K562 (cell line): ENCODE results near the gene PFKFB2. TPM values are rescaled to one million over a fixed set of nuclear protein-coding genes. Genes with fewer than 3 reads are reported as not detected.

Experiments used
- ARID1B ChIP-seq: fragments of 450-650 bp; IDR thresholded peaks from 2 replicates; pipeline ENCODE4 v1.6.1; 2016; ENCODE audit warnings: antibody characterized with exemption, mild to moderate bottlenecking, inconsistent platforms
- CBX5 ChIP-seq: IDR thresholded peaks from 2 replicates; pipeline ENCODE4 v1.6.1; 2014; ENCODE audit warnings: low read depth, borderline replicate concordance
- CCNT2 ChIP-seq: IDR thresholded peaks from 2 replicates; pipeline ENCODE4 v1.6.1; 2011; ENCODE audit warnings: borderline replicate concordance, low read depth, mild to moderate bottlenecking, moderate library complexity, mixed read lengths, low read length; ENCODE audit not compliant: insufficient read length; ENCODE audit errors: extremely low read depth
- CEBPG ChIP-seq, 3 experiments: fragments of 200-800 bp in 1 of 3; sonication (Bioruptor generic) in 1 of 3; sonication (generic) in 1 of 3; formaldehyde crosslinking in 1 of 3; IDR thresholded peaks in 2 of 3; conservative IDR thresholded peaks in 1 of 3; 2 replicates each; pipeline versions ENCODE4 v1.6.1 to v1.8.0; 2016 to 2022; ENCODE audit warnings: missing compliant biosample characterization in 2 of 3, missing genetic modification characterization in 2 of 3, mild to moderate bottlenecking in 1 of 3, missing genetic modification reagents in 1 of 3
- FOXA3 ChIP-seq, 2 experiments: fragments of 450-650 bp in 1 of 2; sonication (generic) in 1 of 2; formaldehyde crosslinking; IDR thresholded peaks in 1 of 2; conservative IDR thresholded peaks in 1 of 2; 2 replicates each; pipeline versions ENCODE4 v1.4.0 to v1.8.0; 2020 to 2022; ENCODE audit warnings: mild to moderate bottlenecking in 2 of 2, missing genetic modification reagents in 1 of 2
- HDAC6 ChIP-seq: IDR thresholded peaks from 2 replicates; pipeline ENCODE4 v1.6.1; 2012; ENCODE audit warnings: low read depth, mild to moderate bottlenecking, control low read depth, inconsistent platforms, low read length, moderate library complexity
- LEF1 ChIP-seq: fragments of 450-650 bp; IDR thresholded peaks from 2 replicates; pipeline ENCODE4 v1.6.1; 2016; ENCODE audit warnings: mild to moderate bottlenecking
- PCBP2 ChIP-seq: fragments of 200-400 bp; formaldehyde crosslinking; IDR thresholded peaks from 2 replicates; pipeline ENCODE4 v1.6.1; 2018; ENCODE audit warnings: low read length, low read depth, mild to moderate bottlenecking, moderate library complexity; ENCODE audit not compliant: poor library complexity, severe bottlenecking
- PTBP1 ChIP-seq: fragments of 200-400 bp; formaldehyde crosslinking; IDR thresholded peaks from 2 replicates; pipeline ENCODE4 v1.6.1; 2017; ENCODE audit warnings: low read depth, low read length
- SLC30A9 ChIP-seq: fragments of 250-450 bp; sonication (Bioruptor Pico); IDR thresholded peaks from 2 replicates; pipeline ENCODE4 v1.8.0; 2022; ENCODE audit warnings: mild to moderate bottlenecking, moderate library complexity
- SMARCC2 ChIP-seq: fragments of 450-650 bp; IDR thresholded peaks from 2 replicates; pipeline ENCODE4 v1.6.1; 2017; ENCODE audit warnings: antibody characterized with exemption, moderate library complexity, mild to moderate bottlenecking, low read depth
- STAT5A ChIP-seq: IDR thresholded peaks from 2 replicates; pipeline ENCODE4 v1.6.1; 2012; ENCODE audit warnings: low read length, inconsistent platforms, borderline replicate concordance
- TAF9B ChIP-seq: fragments of 450-650 bp; IDR thresholded peaks from 2 replicates; pipeline ENCODE4 v1.6.1; 2018; ENCODE audit warnings: mild to moderate bottlenecking; ENCODE audit not compliant: partially characterized antibody
- TCFL5 ChIP-seq: fragments of 250-450 bp; sonication (Bioruptor Pico); conservative IDR thresholded peaks from 2 replicates; pipeline ENCODE4 v1.6.1; 2021; ENCODE audit warnings: mild to moderate bottlenecking, moderate library complexity, matching md5 sums
- THRAP3 ChIP-seq: fragments of 450-650 bp; IDR thresholded peaks from 2 replicates; pipeline ENCODE4 v1.6.1; 2016; ENCODE audit warnings: mild to moderate bottlenecking, inconsistent platforms, borderline replicate concordance
- ZEB2 ChIP-seq: fragments of 450-650 bp; IDR thresholded peaks from 2 replicates; pipeline ENCODE4 v1.6.1; 2016
- ZNF143 ChIP-seq: sonication (generic); formaldehyde crosslinking; IDR thresholded peaks from 2 replicates; pipeline ENCODE4 v1.9.0; 2022; ENCODE audit warnings: mild to moderate bottlenecking, missing genetic modification reagents
- ZNF165 ChIP-seq: fragments of 250-450 bp; sonication (Bioruptor Pico); IDR thresholded peaks from 2 replicates; pipeline ENCODE4 v1.4.0; 2020; ENCODE audit warnings: borderline replicate concordance
- ZNF696 ChIP-seq: fragments of 250-450 bp; sonication (Bioruptor Pico); conservative IDR thresholded peaks from 2 replicates; pipeline ENCODE4 v1.4.0; 2020; ENCODE audit warnings: mild to moderate bottlenecking, moderate library complexity
- polyA plus RNA-seq, 8 experiments: library from polyadenylated mRNA; depleted of rRNA in 4 of 8; stranded (reverse) in 5 of 8; unstranded in 3 of 8; fragments of >200 nt; fragmentation: Nextera tagmentation in 2 of 8; fragmentation: Illumina TruSeq in 1 of 8; extraction: Ambion mirVana in 2 of 8; extraction: Trizol in 1 of 8; gene quantifications; 2 replicates each; pipeline versions ENCODE4 v1.2.1 to v1.2.3, GENCODE V29; 2011 to 2014; ENCODE audit warnings: inconsistent platforms in 1 of 8, missing spikeins in 1 of 8
- total RNA-seq, 7 experiments: library from RNA; depleted of rRNA in 6 of 7; stranded (reverse); fragments of >200 nt in 6 of 7; fragmentation: Illumina TruSeq in 2 of 7; extraction: Trizol in 2 of 7; gene quantifications; 2 replicates each; pipeline versions ENCODE4 v1.2.1 to v1.2.3, GENCODE V29; 2011 to 2021; ENCODE audit warnings: low replicate concordance in 1 of 7
- TF ChIP-seq, protein P1 (sequence below): sonication (generic); formaldehyde crosslinking; IDR thresholded peaks from 2 replicates; pipeline ENCODE4 v1.8.1; 2023; ENCODE audit warnings: missing genetic modification reagents, mild to moderate bottlenecking, borderline replicate concordance
- TF ChIP-seq, protein P2 (sequence below), 2 experiments: fragments of 450-650 bp in 1 of 2; IDR thresholded peaks; 2 replicates each; pipeline ENCODE4 v1.6.1; 2011 to 2017; ENCODE audit warnings: low read depth in 2 of 2, antibody characterized with exemption in 1 of 2, borderline replicate concordance in 1 of 2, low read length in 1 of 2, mild to moderate bottlenecking in 1 of 2, mixed read lengths in 1 of 2; ENCODE audit not compliant: control insufficient read depth in 1 of 2

The PFKFB2 gene
- total and polyA plus RNA-seq, 9 of the 15 experiments (the other 6 are each of a cell fraction or from before 2014, with no cell fraction given) = 6.9 to 26.0 (median 16.4) TPM

DNA sequence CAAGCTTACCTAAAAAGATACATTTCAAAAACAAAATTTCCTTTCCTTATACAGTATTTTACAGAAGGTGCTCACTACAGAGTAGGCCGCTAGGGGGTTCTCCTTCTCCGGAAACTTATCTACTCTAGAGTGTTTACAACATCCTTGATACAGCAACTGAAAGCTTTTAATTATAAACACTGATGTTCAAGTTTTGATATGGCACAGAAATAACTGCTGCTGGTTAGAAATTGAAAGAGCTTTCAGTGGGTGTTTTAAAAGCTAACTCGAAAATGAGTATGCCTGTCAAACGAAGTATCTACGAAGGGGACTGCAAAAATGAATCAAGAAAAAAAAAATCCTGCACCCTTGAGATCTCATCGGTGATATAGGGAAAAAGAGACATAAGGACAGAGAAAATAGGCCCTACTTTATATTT lies 3.1 kb upstream of the PFKFB2 start (continued):
- TF ChIP-seq, protein P1, sequence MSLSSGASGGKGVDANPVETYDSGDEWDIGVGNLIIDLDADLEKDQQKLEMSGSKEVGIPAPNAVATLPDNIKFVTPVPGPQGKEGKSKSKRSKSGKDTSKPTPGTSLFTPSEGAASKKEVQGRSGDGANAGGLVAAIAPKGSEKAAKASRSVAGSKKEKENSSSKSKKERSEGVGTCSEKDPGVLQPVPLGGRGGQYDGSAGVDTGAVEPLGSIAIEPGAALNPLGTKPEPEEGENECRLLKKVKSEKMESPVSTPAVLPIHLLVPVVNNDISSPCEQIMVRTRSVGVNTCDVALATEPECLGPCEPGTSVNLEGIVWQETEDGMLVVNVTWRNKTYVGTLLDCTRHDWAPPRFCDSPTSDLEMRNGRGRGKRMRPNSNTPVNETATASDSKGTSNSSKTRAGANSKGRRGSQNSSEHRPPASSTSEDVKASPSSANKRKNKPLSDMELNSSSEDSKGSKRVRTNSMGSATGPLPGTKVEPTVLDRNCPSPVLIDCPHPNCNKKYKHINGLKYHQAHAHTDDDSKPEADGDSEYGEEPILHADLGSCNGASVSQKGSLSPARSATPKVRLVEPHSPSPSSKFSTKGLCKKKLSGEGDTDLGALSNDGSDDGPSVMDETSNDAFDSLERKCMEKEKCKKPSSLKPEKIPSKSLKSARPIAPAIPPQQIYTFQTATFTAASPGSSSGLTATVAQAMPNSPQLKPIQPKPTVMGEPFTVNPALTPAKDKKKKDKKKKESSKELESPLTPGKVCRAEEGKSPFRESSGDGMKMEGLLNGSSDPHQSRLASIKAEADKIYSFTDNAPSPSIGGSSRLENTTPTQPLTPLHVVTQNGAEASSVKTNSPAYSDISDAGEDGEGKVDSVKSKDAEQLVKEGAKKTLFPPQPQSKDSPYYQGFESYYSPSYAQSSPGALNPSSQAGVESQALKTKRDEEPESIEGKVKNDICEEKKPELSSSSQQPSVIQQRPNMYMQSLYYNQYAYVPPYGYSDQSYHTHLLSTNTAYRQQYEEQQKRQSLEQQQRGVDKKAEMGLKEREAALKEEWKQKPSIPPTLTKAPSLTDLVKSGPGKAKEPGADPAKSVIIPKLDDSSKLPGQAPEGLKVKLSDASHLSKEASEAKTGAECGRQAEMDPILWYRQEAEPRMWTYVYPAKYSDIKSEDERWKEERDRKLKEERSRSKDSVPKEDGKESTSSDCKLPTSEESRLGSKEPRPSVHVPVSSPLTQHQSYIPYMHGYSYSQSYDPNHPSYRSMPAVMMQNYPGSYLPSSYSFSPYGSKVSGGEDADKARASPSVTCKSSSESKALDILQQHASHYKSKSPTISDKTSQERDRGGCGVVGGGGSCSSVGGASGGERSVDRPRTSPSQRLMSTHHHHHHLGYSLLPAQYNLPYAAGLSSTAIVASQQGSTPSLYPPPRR (CRISPR knock-in tag) = no peak
- TF ChIP-seq CCNT2 = peak; percentile 14
- no peak for TF ChIP-seq CBX5
- no peak for TF ChIP-seq ARID1B
- no peak for TF ChIP-seq ZNF165 (CRISPR knock-in tag)
- TF ChIP-seq SLC30A9 = no peak
- TF ChIP-seq PCBP2 = no peak
- TF ChIP-seq ZNF696 (CRISPR knock-in tag) = no peak
- TF ChIP-seq ZNF143 (CRISPR knock-in tag) = no peak
- TF ChIP-seq ZEB2 = 0 out of 2 replicates have a peak, but pooled peaks have one; percentile 27
- TF ChIP-seq SMARCC2 = peak; percentile 42
- TF ChIP-seq TAF9B = no peak
- TF ChIP-seq LEF1 = 0 out of 2 replicates have a peak, but pooled peaks have one; percentile 15
- no peak for TF ChIP-seq HDAC6
- peak in 1 of 2 experiments; percentile 64; a peak in 2 of 4 replicates for TF ChIP-seq FOXA3 (CRISPR knock-in tag; conservative IDR thresholded peaks at IDR 0.05 in 1 of 2, IDR thresholded peaks at IDR 0.05 in 1 of 2)
- TF ChIP-seq PTBP1 = no peak
- TF ChIP-seq THRAP3 = no peak; the same call in 1 of the 2 replicates
- TF ChIP-seq, protein P2, sequence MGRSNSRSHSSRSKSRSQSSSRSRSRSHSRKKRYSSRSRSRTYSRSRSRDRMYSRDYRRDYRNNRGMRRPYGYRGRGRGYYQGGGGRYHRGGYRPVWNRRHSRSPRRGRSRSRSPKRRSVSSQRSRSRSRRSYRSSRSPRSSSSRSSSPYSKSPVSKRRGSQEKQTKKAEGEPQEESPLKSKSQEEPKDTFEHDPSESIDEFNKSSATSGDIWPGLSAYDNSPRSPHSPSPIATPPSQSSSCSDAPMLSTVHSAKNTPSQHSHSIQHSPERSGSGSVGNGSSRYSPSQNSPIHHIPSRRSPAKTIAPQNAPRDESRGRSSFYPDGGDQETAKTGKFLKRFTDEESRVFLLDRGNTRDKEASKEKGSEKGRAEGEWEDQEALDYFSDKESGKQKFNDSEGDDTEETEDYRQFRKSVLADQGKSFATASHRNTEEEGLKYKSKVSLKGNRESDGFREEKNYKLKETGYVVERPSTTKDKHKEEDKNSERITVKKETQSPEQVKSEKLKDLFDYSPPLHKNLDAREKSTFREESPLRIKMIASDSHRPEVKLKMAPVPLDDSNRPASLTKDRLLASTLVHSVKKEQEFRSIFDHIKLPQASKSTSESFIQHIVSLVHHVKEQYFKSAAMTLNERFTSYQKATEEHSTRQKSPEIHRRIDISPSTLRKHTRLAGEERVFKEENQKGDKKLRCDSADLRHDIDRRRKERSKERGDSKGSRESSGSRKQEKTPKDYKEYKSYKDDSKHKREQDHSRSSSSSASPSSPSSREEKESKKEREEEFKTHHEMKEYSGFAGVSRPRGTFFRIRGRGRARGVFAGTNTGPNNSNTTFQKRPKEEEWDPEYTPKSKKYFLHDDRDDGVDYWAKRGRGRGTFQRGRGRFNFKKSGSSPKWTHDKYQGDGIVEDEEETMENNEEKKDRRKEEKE (IDR thresholded peaks at IDR 0.05; ENCODE audit: borderline replicate concordance in 1 of 2, control insufficient read depth in 1 of 2, low read depth in 2 of 2, low read length in 1 of 2) = no peak
- no peak for TF ChIP-seq CEBPG (CRISPR knock-in tag; IDR thresholded peaks at IDR 0.05)
- TF ChIP-seq CEBPG (tag; conservative IDR thresholded peaks at IDR 0.05 in 1 of 2, IDR thresholded peaks at IDR 0.05 in 1 of 2) = no peak
- TF ChIP-seq TCFL5 = no peak
- TF ChIP-seq STAT5A = 0 out of 2 replicates have a peak, but pooled peaks have one; percentile 10
